Suppressor macrophage treated with lipopolysaccharide for 4 hours (primary cell): ENCODE results near the gene GPC6.

Experiments used
- DNase-seq: peaks from one replicate; pipeline ENCODE4 v3.0.0-alpha.2; 2020

Gene GPC6

GRCh38 chr13:94020426-94020825, 793.8 kb downstream of the GPC6 start:
- DNase-seq, result no peak

GRCh38 chr13:94020833-94021232, 794.2 kb downstream of the GPC6 start:
- peak; percentile 0 for DNase-seq

GRCh38 chr13:94028234-94028633, 801.6 kb downstream of the GPC6 start:
- no peak for DNase-seq

GRCh38 chr13:94028650-94029049, 802.0 kb downstream of the GPC6 start:
- no peak for DNase-seq

- no peak for DNase-seq
Measured at GRCh38 chr13:94030415-94031119, 804.0 kb downstream of the GPC6 start.

- no peak for DNase-seq
Measured at GRCh38 chr13:94031609-94032008, 805.0 kb downstream of the GPC6 start.

GRCh38 chr13:94033098-94033497, 806.5 kb downstream of the GPC6 start:
- DNase-seq, result no peak

GRCh38 chr13:94033830-94034642, 807.4 kb downstream of the GPC6 start:
- no peak for DNase-seq

- no peak for DNase-seq
Measured at GRCh38 chr13:94050039-94050438, 823.4 kb downstream of the GPC6 start.

- DNase-seq, result no peak
Measured at GRCh38 chr13:94050686-94051085, 824.1 kb downstream of the GPC6 start.

GRCh38 chr13:94053986-94054593, 827.5 kb downstream of the GPC6 start:
- DNase-seq, result no peak

- no peak for DNase-seq
Measured at GRCh38 chr13:94056362-94056990, 829.9 kb downstream of the GPC6 start.

GRCh38 chr13:94057618-94058186, 831.1 kb downstream of the GPC6 start:
- DNase-seq, result no peak

GRCh38 chr13:94058821-94059360, 832.3 kb downstream of the GPC6 start:
- DNase-seq, result no peak

GRCh38 chr13:94061301-94061700, 834.7 kb downstream of the GPC6 start:
- DNase-seq, result no peak

GRCh38 chr13:94063096-94063495, 836.5 kb downstream of the GPC6 start:
- DNase-seq, result no peak

- no peak for DNase-seq
Measured at GRCh38 chr13:94063848-94064247, 837.2 kb downstream of the GPC6 start.

- DNase-seq, result no peak
Measured at GRCh38 chr13:94065741-94066140, 839.1 kb downstream of the GPC6 start.

- DNase-seq, result no peak
Measured at GRCh38 chr13:94073007-94073744, 846.6 kb downstream of the GPC6 start.

GRCh38 chr13:94079876-94080275, 853.3 kb downstream of the GPC6 start:
- DNase-seq, result no peak

GRCh38 chr13:94080527-94080926, 853.9 kb downstream of the GPC6 start:
- DNase-seq, result no peak

- no peak for DNase-seq
Measured at GRCh38 chr13:94087100-94087499, 860.5 kb downstream of the GPC6 start.
